ENCODE measurements around the gene CNKSR3. TPM values are rescaled to one million over a fixed set of nuclear protein-coding genes. Genes with fewer than 3 reads are reported as not detected.

The CNKSR3 gene
- total and polyA plus RNA-seq, 4 donors = 4.9 to 17.0 (median 8.8) TPM

DNA sequence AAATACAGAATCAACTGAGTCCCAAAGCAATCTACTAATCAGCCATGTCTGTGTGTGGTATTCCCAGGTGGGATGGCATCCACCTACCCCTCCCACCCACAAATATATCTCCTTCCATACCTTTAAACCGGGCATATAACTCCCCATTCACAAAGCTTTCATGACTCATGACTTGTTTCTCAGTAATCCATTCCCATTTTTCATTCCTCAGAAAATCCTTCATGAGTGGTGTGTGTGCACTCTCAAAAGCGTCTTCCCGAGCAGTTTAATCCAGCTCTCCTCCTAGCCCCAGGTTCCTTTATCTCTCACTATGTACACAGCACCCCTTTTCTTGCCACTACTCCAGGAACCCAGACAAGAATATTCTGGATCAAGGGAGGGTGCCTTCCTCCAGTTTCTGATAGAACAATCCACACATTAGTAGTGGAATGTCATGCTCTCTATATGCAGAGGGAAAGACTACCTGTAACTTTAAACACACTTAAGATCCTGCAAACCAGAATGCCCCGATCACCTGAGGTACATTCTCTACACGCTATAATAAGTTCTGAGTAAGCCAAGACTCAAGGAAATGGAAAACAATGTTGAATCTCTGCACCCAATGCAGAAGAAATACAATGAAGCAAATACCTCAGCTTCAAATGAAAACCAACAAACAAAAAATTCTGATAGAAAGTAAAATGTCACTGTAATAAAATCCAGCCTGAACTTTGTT, 98.2 kb downstream of the CNKSR3 start:
- Histone ChIP-seq H3K27ac (ENCODE audit: low read depth, low read length) (no peak overlapping the region), H3K4me1 (ENCODE audit: control insufficient read depth, insufficient read depth, low read length) (peaks cover 12% of the 10 kb centered on the region), H3K9me3 (ENCODE audit: control insufficient read depth, insufficient read depth, low read length) (no peaks in the 10 kb centered on the region), H3K36me3 (ENCODE audit: control insufficient read depth, insufficient read depth, low read length) (no peaks in the 10 kb centered on the region), H3K27me3 (ENCODE audit: control insufficient read depth, insufficient read depth, low read length) (no peaks in the 10 kb centered on the region), H3K4me3 (ENCODE audit: low read depth, low read length) (no peak overlapping the region)
- WGBS (ENCODE audit: insufficient coverage) = 64% methylated on average over 1 of the region's 5 CpGs
- DNase-seq (ENCODE audit: low read depth in 4 of 6, low spot score in 6 of 6) = no peak

- peaks cover 12% of the 10 kb centered on the region for H3K4me1 ChIP-seq (ENCODE audit: control insufficient read depth, insufficient read depth, low read length)
- no peak for DNase-seq (ENCODE audit: low read depth in 4 of 6, low spot score in 6 of 6)
- no peaks in the 10 kb centered on the region for H3K27me3 ChIP-seq (ENCODE audit: control insufficient read depth, insufficient read depth, low read length)
- WGBS (ENCODE audit: insufficient coverage) = 100% methylated on average over 5 of the region's 5 CpGs
- no peaks in the 10 kb centered on the region for H3K9me3 ChIP-seq (ENCODE audit: control insufficient read depth, insufficient read depth, low read length)
- H3K4me3 ChIP-seq (ENCODE audit: low read depth, low read length) = no peak overlapping the region
- H3K36me3 ChIP-seq (ENCODE audit: control insufficient read depth, insufficient read depth, low read length) = peaks cover 8% of the 10 kb centered on the region
- H3K27ac ChIP-seq (ENCODE audit: low read depth, low read length) = peak overlapping the region; percentile 79
Measured at GRCh38 chr6:154411076-154411475, 99.4 kb downstream of the CNKSR3 start.

DNA sequence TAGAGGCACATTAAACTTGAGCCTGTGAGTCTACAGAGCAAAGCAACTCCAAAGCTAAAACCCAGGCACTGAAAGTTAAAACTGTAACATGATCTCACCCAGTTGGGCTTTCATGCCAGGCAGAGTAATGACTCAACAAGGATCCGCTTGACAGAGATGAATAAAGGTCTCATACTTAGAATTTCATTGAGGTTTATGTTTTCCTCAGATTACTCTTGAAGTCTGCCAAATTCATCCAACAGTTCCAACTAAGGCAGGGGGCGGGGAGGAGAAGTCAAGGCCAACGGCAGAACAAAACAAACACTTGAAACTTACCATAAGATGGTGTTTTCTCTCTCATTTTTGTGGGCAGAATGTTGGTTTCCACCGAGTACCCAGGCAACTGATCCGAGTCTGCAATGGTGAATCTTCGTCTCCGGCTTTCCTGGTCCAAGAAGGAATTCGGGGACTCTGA, 99.8 kb downstream of the CNKSR3 start:
- Histone ChIP-seq H3K4me1 (ENCODE audit: control insufficient read depth, insufficient read depth, low read length) (peaks cover 12% of the 10 kb centered on the region), H3K9me3 (ENCODE audit: control insufficient read depth, insufficient read depth, low read length) (no peaks in the 10 kb centered on the region), H3K36me3 (ENCODE audit: control insufficient read depth, insufficient read depth, low read length) (peaks cover 8% of the 10 kb centered on the region), H3K4me3 (ENCODE audit: low read depth, low read length) (no peak overlapping the region), H3K27me3 (ENCODE audit: control insufficient read depth, insufficient read depth, low read length) (no peaks in the 10 kb centered on the region), H3K27ac (ENCODE audit: low read depth, low read length) (peak overlapping the region; percentile 79)
- WGBS (ENCODE audit: insufficient coverage) = 34% methylated on average over 2 of the region's 8 CpGs
- DNase-seq (ENCODE audit: low read depth in 4 of 6, low spot score in 6 of 6) = peak in 2 of 6 donors; percentile 6 to 70

DNA sequence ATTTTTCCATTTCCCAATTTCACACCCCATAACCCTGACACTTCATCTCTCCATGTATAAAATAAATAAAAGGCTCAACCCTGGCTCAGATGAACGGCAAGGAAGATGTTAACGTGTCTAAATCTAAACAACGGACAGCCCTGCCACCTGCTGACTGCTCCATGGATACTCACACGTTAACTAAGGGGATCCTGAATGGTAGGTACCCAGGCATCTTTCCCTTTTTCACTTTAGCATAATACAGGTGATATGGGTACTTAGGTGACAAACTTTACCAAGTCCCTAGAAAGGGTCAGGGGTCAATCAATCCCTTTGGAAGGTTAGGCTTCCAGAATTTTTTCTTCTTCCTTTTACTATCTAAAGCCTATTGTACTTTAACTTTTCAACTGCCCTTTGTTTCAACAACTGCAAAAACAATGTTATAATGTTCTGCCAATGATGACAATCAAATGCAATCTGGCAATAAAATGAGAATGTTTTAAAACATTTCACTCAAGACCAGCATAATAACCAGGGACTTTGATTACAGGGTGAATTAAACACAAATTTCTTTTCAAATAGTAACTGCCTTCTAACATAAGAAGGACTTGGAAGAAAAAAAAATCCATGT, 101.5 kb downstream of the CNKSR3 start:
- no peak overlapping the region for H3K4me3 ChIP-seq (ENCODE audit: low read depth, low read length)
- no peaks in the 10 kb centered on the region for H3K27me3 ChIP-seq (ENCODE audit: control insufficient read depth, insufficient read depth, low read length)
- peaks cover 8% of the 10 kb centered on the region for H3K36me3 ChIP-seq (ENCODE audit: control insufficient read depth, insufficient read depth, low read length)
- H3K9me3 ChIP-seq (ENCODE audit: control insufficient read depth, insufficient read depth, low read length) = no peaks in the 10 kb centered on the region
- DNase-seq (ENCODE audit: low read depth in 4 of 6, low spot score in 6 of 6) = peak in 2 of 6 donors; percentile 57 to 82
- peaks cover 17% of the 10 kb centered on the region for H3K4me1 ChIP-seq (ENCODE audit: control insufficient read depth, insufficient read depth, low read length)
- 51% methylated on average over 3 of the region's 4 CpGs for WGBS (ENCODE audit: insufficient coverage)
- H3K27ac ChIP-seq (ENCODE audit: low read depth, low read length) = no peak overlapping the region

DNA sequence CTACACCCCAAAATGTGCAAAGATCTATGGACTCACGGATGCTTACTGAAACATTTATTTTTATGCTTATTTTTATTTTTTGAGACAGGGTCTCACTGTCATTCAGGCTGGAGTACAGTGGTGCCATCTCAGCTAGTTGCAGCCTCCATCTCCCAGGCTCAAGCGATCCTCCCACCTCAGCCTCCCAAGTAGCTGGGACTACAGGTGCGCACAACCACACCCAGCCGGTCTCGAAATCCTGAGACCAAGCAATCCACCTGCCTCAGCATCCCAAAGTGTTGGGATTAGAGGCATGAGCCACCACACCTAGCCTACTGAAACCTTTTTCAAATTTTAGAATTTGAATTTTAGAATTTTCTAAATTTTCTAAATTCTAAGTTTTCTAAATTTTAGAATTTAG, 103.0 kb downstream of the CNKSR3 start:
- peaks cover 19% of the 10 kb centered on the region for H3K4me1 ChIP-seq (ENCODE audit: control insufficient read depth, insufficient read depth, low read length)
- 100% methylated on average over 1 of the region's 5 CpGs for WGBS (ENCODE audit: insufficient coverage)
- no peaks in the 10 kb centered on the region for H3K27me3 ChIP-seq (ENCODE audit: control insufficient read depth, insufficient read depth, low read length)
- no peak overlapping the region for H3K27ac ChIP-seq (ENCODE audit: low read depth, low read length)
- DNase-seq (ENCODE audit: low read depth in 4 of 6, low spot score in 6 of 6) = no peak
- peaks cover 8% of the 10 kb centered on the region for H3K36me3 ChIP-seq (ENCODE audit: control insufficient read depth, insufficient read depth, low read length)
- no peak overlapping the region for H3K4me3 ChIP-seq (ENCODE audit: low read depth, low read length)
- H3K9me3 ChIP-seq (ENCODE audit: control insufficient read depth, insufficient read depth, low read length) = no peaks in the 10 kb centered on the region

- Histone ChIP-seq H3K9me3 (ENCODE audit: control insufficient read depth, insufficient read depth, low read length) (no peaks in the 10 kb centered on the region), H3K27me3 (ENCODE audit: control insufficient read depth, insufficient read depth, low read length) (no peaks in the 10 kb centered on the region), H3K4me1 (ENCODE audit: control insufficient read depth, insufficient read depth, low read length) (peaks cover 19% of the 10 kb centered on the region), H3K27ac (ENCODE audit: low read depth, low read length) (no peak overlapping the region), H3K4me3 (ENCODE audit: low read depth, low read length) (no peak overlapping the region), H3K36me3 (ENCODE audit: control insufficient read depth, insufficient read depth, low read length) (peaks cover 8% of the 10 kb centered on the region)
- DNase-seq (ENCODE audit: low read depth in 4 of 6, low spot score in 6 of 6) = no peak
- WGBS (ENCODE audit: insufficient coverage) = 87% methylated on average over 9 of the region's 10 CpGs
Measured at GRCh38 chr6:154406869-154407268, 103.6 kb downstream of the CNKSR3 start.

- peaks cover 17% of the 10 kb centered on the region for H3K4me1 ChIP-seq (ENCODE audit: control insufficient read depth, insufficient read depth, low read length)
Measured at GRCh38 chr6:154406301-154406700, 104.2 kb downstream of the CNKSR3 start.

GRCh38 chr6:154404791-154405400, 105.6 kb downstream of the CNKSR3 start:
- Histone ChIP-seq H3K9me3 (ENCODE audit: control insufficient read depth, insufficient read depth, low read length) (no peaks in the 10 kb centered on the region), H3K36me3 (ENCODE audit: control insufficient read depth, insufficient read depth, low read length) (peaks cover 8% of the 10 kb centered on the region), H3K27me3 (ENCODE audit: control insufficient read depth, insufficient read depth, low read length) (no peaks in the 10 kb centered on the region), H3K4me3 (ENCODE audit: low read depth, low read length) (no peak overlapping the region), H3K27ac (ENCODE audit: low read depth, low read length) (no peak overlapping the region), H3K4me1 (ENCODE audit: control insufficient read depth, insufficient read depth, low read length) (peaks cover 8% of the 10 kb centered on the region)
- no peak for DNase-seq (ENCODE audit: low read depth in 4 of 6, low spot score in 6 of 6)
- WGBS (ENCODE audit: insufficient coverage) = no CpG with 5 or more reads among the region's 6 CpGs

More at GRCh38 chr6:154406301-154406700, 104.2 kb downstream of the CNKSR3 start:
- Histone ChIP-seq H3K27me3 (ENCODE audit: control insufficient read depth, insufficient read depth, low read length) (no peaks in the 10 kb centered on the region), H3K27ac (ENCODE audit: low read depth, low read length) (no peak overlapping the region), H3K36me3 (ENCODE audit: control insufficient read depth, insufficient read depth, low read length) (peaks cover 8% of the 10 kb centered on the region), H3K4me3 (ENCODE audit: low read depth, low read length) (no peak overlapping the region), H3K9me3 (ENCODE audit: control insufficient read depth, insufficient read depth, low read length) (no peaks in the 10 kb centered on the region)
- DNase-seq (ENCODE audit: low read depth in 4 of 6, low spot score in 6 of 6) = no peak
- 90% methylated on average over 16 of the region's 20 CpGs for WGBS (ENCODE audit: insufficient coverage)

- H3K9me3 ChIP-seq (ENCODE audit: control insufficient read depth, insufficient read depth, low read length) = no peaks in the 10 kb centered on the region
- DNase-seq (ENCODE audit: low read depth in 4 of 6, low spot score in 6 of 6) = peak in 2 of 6 donors; percentile 68
- peaks cover 8% of the 10 kb centered on the region for H3K4me1 ChIP-seq (ENCODE audit: control insufficient read depth, insufficient read depth, low read length)
- 49% methylated on average over 4 of the region's 4 CpGs for WGBS (ENCODE audit: insufficient coverage)
- H3K4me3 ChIP-seq (ENCODE audit: low read depth, low read length) = no peak overlapping the region
- peak overlapping the region; percentile 73 for H3K27ac ChIP-seq (ENCODE audit: low read depth, low read length)
- peaks cover 8% of the 10 kb centered on the region for H3K36me3 ChIP-seq (ENCODE audit: control insufficient read depth, insufficient read depth, low read length)
- H3K27me3 ChIP-seq (ENCODE audit: control insufficient read depth, insufficient read depth, low read length) = no peaks in the 10 kb centered on the region
Measured at GRCh38 chr6:154403788-154404187, 106.7 kb downstream of the CNKSR3 start.

Measured in spinal cord (tissue), 10 donors.